G401 (cell line): ENCODE results near the gene MZF1. TPM values are rescaled to one million over a fixed set of nuclear protein-coding genes. Genes with fewer than 3 reads are reported as not detected.
A peak's percentile ranks its signal among the peaks of the same experiment; 100 is the strongest.
"Not testable (repeated sequence)": the region's sequence is repeated elsewhere in the genome, so short reads cannot be mapped to it uniquely, and the experiment has no call there.

Source experiments
- DNase-seq: peaks from one replicate; pipeline ENCODE4 v3.0.0-alpha.2; 2015; ENCODE audit warnings: low spot score
- in situ Hi-C: cut with HindIII; loops from 2 replicates; pipeline ENCODE4 v1.10.0; 2016; ENCODE audit warnings: low sequenced_read_pairs, mixed read lengths
- total RNA-seq: library from RNA; depleted of rRNA; stranded (reverse); fragments of >200 nt; shearing (Covaris generic); gene quantifications from 2 replicates; pipeline ENCODE4 v1.2.3, GENCODE V29; 2014

The MZF1 gene
- total RNA-seq, 1 experiment from 2014 or later, result 9.4 TPM

GRCh38 chr19:58545286-58546018 lies 27.7 kb downstream of the MZF1 start:
- in situ Hi-C loops, result no loop called here
- DNase-seq, result no peak

GRCh38 chr19:58544591-58545285 lies 28.4 kb downstream of the MZF1 start:
- no peak for DNase-seq
- in situ Hi-C loops, result no loop called here

DNA sequence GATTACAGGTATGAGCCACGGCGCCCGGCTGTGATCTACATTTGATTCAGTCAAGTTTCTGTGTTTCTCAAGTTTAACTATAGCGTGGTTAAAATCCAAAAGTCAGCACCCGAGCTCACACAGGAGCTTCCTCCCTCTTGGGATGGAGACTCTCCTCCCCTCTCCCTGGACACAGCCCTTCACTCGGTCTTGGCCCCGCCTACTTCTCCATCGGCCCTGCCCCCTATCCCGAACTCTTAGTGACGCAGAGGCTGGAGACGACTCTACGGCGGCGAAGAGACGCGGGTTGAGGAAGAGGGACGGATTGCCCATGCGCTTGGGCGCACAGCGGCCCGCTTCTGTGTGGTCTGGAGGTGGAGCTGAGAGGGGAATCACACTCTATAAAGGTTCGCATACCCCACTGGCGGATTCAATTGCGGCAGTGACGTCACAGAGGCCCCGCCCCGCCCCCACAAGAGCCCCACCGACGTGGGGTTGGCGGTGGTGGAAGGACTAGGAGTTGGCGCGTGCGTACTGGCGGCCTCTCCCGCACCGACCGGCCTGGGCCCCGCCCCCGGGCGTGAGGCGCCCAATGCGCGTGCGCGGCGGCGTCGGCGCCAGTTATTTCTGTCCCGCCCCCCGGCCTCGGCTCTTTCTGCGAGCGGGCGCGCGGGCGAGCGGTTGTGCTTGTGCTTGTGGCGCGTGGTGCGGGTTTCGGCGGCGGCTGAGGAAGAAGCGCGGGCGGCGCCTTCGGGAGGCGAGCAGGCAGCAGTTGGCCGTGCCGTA lies 29.1 kb downstream of the MZF1 start, which contains the start of gene TRIM28:
TRIM28 (plus strand) TSS at position 239 of the 765 bp plus-strand sequence. CDS start 694 bp downstream, outside the sequence.
- peak; percentile 98 for DNase-seq
- in situ Hi-C loops, result no loop called here

DNA sequence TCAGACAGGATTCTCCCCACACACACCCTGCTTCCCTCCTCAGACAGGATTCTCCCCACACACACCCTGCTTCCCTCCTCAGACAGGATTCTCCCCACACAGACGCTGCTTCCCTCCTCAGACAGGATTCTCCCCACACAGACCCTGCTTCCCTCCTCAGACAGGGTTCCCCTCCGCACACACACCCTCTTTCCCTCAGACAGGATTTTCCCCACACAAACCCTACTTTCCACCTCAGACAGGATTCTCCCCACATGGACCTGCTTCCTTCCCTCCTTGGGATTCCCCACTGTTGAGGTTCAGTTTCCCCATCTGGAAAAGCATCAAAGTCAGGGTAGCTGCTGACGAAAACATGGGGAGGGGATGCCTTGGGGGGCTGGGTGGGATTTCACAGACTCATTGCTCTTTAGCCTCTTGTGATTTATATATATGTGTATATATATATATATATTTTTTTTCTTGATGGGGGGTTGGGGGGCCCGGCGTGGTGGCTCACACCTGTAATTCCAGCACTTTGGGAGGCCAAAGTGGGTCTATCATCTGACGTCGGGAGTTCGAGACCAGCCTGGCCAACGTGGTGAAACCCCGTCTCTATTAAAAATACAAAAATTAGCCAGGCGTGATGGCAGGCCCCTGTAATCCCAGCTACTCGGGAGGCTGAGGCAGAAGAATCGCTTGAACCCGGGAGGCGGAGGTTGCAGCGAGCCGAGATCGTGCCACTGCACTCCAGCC lies 30.3 kb downstream of the MZF1 start:
- in situ Hi-C loops, result not testable (repeated sequence)

DNA sequence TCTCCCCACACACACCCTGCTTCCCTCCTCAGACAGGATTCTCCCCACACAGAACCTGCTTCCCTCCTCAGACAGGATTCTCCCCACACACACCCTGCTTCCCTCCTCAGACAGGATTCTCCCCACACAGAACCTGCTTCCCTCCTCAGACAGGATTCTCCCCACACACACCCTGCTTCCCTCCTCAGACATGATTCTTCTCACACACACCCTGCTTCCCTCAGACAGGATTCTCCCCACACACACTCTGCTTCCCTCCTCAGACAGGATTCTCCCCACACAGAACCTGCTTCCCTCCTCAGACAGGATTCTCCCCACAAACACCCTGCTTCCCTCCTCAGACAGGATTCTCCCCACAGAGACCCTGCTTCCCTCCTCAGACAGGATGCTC lies 34.0 kb downstream of the MZF1 start:
- in situ Hi-C loops, DNase-seq: not testable (repeated sequence)

More for the DNA sequence above, 30.3 kb downstream of the MZF1 start:
- not testable (repeated sequence) for DNase-seq

DNA sequence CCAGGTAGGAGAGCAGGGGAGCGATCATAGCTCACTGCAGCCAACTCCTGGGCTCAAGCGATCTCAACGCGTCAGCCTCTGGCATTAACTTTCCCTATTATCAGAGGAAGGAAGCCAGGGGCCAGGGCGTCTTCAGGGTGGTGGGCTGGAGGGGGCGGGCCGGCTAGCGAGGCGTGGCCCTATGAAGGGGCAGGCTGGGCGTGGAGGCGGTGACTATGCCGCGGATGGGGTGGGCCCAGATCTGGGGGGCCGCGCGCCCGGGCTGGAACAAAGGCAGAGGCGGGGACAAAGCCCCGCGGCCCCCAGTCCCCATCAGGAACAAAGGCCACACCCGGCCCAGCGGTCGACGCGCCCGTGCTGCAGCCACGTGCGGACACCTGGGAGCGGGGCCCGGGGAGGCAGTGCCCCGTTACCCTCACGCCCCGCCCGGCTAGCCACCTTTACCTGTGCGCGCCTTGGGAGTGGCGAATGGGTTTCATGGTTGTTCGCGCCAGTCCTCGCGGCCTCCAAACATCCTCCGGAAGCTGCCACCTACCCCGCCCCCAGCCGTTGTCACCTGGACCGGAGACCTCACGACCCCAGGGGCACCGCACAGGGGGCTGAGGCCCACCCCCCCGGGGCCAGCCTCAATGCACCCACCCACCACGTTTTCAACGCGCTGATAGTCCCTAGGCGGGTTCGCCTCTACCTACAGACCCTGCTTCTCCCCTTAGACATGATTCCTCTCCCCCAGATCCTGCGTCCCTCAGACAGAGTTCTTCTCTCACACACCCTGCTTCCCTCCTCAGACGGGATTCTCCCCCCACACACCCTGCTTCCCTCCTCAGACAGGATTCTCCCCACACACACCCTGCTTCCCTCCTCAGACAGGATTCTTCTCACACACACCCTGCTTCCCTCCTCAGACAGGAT lies 34.6 kb downstream of the MZF1 start:
- in situ Hi-C loops, result no loop called here
- no peak for DNase-seq

GRCh38 chr19:58536852-58537798 lies 36.0 kb downstream of the MZF1 start:
- DNase-seq, result no peak
- in situ Hi-C loops, result no loop called here

DNA sequence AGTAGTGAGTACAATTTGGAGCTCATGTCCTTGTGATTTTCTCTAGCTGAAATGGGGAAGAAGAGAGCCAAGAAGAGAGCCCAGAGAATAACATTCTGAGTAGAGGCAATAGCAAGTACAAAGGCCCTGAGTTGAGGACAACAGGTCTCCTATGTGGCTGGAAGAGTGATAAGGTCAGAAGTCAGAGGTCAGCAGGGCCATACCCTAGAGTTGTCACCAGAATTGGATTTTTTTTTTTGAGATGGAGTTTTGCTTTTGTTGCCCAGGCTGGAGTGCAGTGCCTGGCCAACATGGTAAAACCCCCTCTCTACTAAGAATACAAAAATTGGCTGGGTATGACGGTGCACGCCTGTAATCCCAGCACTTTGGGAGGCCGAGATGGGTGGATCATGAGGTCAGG lies 37.3 kb downstream of the MZF1 start:
- in situ Hi-C loops, result no loop called here
- no peak for DNase-seq

DNA sequence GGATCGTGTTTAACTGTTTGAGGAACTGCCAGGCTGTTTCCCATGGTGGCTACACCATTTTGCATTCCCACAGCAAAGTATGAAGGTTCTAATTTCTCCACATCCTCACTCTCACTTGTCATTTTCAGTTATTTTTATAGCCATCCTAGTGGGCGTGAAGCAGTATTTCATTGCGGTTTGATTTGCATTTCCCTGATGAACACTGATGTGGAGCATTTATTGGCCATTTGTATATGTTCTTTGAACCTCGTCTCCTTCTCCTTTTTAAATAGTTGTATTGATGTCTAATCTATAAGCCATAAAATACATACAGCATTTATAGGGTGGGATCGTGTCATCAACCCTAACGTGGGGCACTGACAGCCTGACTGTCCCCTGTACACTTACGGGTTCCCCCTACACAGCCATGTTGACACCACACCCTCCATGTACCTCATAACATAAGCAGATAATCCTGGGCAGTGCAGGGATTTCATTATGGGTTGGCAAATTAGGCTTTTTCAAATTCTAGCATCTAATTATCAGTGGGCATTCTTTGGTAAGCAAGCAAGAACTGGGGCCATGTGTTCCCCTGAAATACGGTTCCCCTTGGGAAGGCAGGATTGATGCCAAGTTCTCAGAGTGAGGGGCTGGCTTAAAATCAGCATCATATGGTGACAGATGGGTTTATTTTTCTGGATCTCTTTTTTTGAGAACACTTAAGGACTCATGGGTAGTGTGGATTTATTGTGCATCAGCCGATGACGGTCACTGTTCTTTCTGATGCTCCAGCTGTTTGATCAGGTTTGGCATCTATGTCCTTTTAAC lies 41.9 kb downstream of the MZF1 start:
- in situ Hi-C loops, result no loop called here
- no peak for DNase-seq

DNA sequence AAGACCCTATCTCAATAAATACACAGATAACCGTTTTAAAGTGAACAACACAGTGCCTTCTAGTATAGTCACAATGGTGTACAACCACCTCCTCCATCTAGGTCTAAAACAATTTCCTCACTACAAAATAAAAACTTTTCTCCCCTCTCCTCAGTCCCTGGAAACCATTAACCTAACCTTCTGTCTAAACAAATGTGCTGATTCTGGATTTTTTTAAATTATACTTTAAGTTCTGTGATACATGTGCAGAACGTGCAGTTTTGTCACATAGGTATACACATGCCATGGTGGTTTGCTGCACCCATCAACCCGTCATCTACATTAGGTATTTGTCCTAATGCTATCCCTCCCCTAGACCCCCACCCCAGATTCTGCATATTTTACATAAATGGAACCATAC lies 43.7 kb downstream of the MZF1 start:
- in situ Hi-C loops, result no loop called here
- DNase-seq, result no peak

DNA sequence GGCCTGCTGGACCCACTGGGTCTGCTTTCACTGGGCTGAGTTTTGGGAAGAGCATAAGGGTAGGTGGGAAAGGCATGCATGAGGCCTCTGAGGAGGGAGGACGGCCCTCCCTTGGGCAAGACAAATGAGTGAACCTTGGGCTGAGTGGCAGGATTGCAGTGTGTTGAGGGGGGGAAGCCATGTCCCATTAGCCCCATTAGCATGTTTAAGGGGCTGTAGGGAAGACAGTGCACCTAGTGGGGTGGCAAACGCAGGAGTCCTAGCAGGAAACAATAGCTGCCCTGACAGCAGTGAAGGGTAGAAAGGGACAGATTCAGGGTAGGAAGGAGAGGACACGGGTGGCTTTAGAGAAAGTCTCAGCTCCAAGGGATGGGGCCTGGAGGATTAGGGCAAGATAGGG lies 50.4 kb downstream of the MZF1 start:
- no peak for DNase-seq

DNA sequence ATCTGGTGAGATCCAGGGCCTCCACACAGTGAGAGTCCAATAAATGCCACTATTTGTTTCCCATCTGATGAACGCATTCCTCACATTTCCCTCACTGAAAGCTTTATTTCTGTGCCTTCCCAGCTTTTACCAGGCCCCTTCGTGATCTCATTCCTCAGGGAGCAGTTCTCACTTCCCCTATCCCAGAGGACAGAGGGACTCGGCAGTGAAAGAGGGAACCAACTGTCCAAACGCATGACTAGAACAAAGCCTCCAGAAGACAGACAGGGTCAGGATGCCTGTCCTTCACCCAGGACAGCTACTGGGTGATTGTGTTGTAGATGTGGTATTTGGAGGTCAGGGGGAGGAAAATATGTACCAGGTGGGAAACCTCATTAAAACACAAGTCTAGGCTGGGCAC lies 51.5 kb downstream of the MZF1 start:
- in situ Hi-C loops, result no loop called here
- DNase-seq, result no peak

More for the DNA sequence above, 50.4 kb downstream of the MZF1 start:
- in situ Hi-C loops, result no loop called here

DNA sequence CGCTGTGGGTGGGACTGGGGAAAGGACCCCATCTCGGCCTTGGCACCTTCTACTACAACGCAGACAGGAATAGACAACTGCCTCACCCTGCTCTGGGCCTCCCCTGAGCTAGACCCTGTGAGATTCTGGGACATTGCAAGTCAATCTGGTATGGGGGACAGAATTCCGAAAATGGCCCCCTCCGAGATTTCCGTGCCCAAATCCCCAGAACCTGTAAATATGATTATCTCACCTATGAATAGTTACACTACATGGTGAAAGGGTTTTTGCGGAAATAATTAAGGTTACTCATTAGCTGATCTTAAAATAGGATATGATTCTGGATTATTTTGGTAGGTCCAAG lies 52.9 kb downstream of the MZF1 start:
- no peak for DNase-seq
- in situ Hi-C loops, result no loop called here

DNA sequence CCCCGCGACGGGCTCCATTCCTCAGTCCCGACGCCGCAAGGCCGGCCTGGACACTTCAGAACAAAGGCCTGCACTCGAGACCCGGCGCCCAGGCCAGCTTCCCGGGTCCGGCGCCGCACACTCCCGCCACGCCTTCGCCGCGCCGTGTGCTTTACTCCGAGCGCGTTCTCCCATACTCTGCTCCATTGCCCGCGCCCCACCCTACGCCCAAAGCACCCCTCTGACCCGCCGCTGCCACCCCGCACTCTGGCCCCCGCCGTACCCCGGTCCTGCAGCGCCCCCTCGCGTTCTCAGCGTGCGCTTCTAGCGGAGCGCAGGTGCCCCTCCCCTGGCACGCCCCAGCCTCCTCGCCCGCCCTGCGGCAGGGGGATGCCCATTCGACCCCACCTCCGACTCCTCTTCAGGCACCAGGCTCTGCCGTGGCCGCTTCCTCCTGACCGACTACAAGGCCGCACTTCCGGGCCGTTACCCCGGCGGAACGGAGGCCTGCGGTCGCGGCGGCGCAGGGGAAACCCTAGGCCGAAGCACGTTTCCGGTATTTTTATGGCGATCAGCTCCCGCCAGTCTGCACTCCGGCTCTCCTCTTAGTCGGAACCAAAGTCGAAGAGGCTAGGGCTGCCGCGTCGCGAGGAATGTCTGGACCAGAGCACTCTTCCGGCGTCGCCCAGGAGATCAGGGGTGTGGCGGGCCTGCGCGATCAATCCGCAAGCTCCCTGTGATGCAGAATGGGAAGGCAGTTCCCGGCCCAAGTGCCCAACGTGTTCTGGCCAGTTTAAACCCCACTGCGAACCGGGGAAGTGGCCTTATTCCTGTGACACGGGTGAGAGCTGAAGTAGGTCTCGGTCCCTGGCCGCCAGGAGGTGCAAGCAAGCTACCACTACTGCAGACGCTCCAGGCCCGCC lies 53.5 kb downstream of the MZF1 start, which contains the start of gene ZBTB45:
ZBTB45 (minus strand) TSS at position 456 of the 902 bp plus-strand sequence. CDS start 2,137 bp downstream, outside the sequence.
- in situ Hi-C loops, result no loop called here
- peak; percentile 96 for DNase-seq

DNA sequence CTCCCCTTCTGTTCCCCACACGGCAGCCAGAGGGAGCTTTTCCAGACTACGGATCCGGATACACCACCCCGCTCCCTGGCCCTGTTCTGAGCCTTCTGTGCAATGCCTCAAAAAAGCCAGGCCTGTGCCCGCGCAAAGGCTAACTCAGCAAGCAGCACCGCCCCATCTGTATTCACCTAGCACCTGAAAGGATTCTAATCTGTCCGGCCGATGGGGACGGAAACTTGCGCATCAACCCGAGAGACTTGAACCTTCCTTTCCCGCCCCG lies 54.1 kb downstream of the MZF1 start:
- DNase-seq, result peak; percentile 56
- in situ Hi-C loops, result no loop called here
